ENCODE data around the gene FBXO42.

The FBXO42 gene

DNA sequence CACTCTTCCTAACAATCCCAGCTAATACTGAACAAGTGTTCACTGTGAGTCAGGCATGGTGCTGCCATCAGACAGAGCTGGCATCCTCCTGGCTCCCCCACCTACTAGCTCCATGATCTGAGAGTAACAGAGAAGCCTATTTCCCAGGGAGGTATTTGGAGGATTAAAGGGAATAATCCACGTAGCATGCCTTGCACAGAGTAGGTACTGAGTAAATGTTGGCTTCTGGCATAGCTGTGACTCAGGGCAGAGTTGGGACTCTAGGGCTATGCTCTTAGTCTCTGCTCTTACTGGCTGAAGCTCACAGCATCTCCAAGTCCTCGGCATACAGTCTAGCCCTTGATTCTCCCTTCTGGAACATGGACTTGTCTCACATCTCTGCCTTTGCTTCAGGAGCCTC is 148.1 kb downstream of the FBXO42 start:
- DNase-seq (ENCODE audit: low read depth): no peak

DNA sequence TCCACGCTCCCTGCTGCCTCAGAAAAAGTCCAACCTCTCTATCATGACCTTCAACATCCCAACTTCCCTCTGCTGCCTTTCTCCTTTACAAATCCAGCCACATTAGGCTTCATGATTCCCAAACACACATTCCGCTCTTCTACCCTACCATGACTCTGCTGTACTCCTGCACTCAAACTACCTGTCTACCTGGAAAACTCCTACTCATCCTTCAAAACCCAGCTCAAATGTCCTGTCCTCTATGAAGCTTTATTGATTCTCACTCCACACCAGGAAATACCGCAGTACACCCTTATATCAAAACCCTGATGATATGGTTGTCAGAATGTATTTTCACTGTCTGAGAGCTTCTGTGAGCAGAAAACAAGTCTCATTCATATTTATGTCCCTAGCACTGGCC is 148.7 kb downstream of the FBXO42 start:
- DNase-seq (ENCODE audit: low read depth): no peak

DNA sequence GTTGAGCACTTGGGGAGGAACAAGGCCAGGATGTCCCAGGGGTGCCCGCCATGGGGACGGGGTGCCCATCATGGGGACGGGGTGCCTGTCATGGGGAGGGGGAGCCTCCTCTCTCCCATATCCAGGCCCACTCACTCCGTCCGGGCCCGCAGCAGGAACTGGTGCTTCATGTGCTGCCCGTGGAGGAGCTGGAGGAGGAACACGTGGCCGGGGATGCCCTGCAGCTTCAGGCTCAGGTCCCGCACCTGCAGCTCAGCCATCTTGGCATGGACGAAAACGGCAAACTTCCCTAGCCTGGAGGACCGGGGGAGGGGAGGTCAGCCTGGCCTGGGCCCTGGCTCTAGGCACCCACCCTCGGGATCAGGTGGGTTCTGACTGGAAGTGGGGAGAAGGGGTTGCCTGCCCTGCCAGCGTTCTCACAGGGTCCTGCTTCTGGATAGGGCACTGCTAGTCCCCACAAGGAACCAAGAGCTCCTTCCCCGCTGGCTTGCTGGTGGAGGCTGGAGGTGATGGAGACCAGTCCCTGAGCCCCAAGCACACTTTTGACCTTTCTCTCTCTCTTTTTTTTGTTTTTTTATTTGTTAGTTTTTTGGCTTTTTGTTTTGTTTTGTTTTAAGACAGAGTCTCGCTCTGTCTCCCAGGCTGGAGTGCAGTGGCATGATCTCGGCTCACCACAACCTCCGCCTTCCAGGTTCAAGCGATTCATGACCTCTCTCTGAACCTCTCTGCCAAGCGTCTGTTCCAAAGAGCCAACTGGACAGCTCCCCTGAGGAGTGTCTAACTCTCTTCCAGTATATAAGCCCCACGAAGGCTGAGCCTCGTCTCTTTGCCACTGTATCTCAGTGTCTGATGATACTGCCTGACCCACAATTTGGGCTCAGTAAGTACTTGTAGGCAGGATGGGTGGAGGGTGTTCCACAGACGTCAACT is 149.7 kb downstream of the FBXO42 start:
- DNase-seq (ENCODE audit: low read depth): no peak

DNA sequence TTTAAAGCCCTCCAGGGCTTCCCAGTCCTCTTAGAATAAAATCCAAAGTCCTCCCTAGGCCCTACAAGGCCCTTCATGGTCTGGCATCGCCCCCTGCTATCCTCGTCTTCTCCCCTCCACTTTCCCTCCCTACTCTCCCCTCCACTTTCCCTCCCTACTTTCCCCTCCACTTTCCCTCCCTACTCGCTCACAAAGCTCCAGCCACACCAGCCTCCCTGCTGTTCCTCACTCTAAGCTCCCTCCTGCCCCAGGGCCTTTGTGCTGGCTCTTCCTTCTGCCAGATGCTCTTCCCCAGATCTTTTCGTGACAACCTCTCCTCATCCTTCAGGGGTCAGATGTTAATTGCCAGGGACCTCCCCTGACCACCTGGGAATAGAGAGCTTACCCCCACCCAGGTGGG is 152.6 kb downstream of the FBXO42 start:
- no peak for DNase-seq (ENCODE audit: low read depth)

DNA sequence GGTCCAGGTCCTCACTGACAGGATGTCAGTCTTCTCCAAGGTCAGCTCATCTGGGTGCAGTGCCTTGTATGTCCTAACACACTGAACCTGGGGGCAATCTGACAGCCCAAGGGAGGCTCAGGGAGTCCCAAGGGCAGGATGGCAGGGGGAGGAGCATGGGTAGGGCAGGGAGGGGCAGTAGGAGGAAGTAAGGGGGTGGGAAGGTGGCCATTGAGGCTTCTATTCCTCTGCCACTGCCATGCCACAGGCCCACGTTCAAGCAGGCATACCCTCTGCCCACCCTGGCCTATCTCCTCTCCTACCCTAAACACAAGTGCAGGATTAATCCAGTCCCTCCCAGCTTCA is 153.2 kb downstream of the FBXO42 start:
- DNase-seq (ENCODE audit: low read depth): no peak

DNA sequence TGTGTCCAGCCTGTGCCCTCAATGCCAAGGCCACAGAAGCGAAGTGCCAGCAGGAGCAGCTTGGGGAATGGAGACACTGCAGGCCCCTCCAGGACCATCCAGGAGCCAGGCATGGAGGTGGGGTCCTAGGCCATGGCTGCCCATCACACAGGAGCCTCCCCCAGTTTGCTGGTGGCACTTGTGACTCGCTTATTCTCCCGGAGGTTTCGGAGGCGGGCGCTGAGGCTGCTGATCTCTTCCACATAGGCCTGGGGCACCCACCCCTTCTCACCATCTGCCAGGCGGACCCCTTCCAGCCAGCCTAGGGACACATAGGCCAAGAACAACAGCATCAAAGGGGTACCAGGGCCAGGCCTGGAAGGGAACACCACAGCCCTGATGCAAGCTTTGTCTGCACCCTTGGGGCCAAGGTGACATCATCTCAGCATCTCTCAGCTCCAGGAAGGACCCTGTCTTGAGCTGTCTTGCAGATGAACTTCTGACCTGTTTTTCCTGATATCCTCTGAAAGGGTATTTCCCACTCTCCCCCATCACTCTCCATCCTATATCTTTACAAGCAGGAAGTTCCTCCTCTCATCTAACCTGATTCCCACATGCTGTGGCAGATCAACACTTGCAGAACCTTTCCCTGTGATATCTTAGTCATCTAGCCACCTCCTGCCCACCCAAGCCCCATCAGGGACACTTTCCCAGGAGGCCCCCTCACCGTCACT is 153.7 kb downstream of the FBXO42 start:
- DNase-seq (ENCODE audit: low read depth): no peak

DNA sequence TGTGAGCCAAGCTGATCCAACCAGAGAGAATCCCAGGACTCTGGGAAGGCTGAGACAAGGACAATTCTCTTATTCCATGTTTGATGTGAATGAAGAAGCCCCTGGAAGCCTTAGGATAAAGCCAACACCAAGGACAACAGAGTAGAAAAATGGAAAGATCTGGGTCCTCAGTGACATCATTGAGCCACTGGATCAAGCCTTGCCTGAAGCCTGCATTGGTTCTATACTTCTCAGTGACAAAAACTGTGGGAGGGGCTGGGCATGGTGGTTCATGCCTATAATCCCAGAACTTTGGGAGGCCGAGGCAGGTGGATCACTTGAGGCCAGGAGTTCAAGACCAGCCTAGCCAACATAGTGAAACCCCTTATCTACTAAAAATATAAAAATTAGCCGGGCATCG is 155.4 kb downstream of the FBXO42 start:
- no peak for DNase-seq (ENCODE audit: low read depth)
